Psoas muscle (tissue), 8 donors: ENCODE measurements around the gene CPN1. TPM values are rescaled to one million over a fixed set of nuclear protein-coding genes. Genes with fewer than 3 reads are reported as not detected.

ENCODE experiments used
- ATAC-seq, 4 donors: fragments of 200-7000 bp; cut with Tn5 transposase; one replicate each; pipeline ENCODE4 v1.9.1; 2020; ENCODE audit warnings: moderate library complexity in 3 of 4, mild to moderate bottlenecking in 2 of 4
- DNase-seq, 2 donors: peaks; one replicate each; pipeline ENCODE4 v3.0.0-alpha.2; 2020
- H3K27ac ChIP-seq: fragments of 200-600 bp; one replicate; pipeline ENCODE4 v1.8.0; 2022
- H3K27me3 ChIP-seq, 3 donors: fragments of 200-600 bp in 1 of 3; one replicate each; pipeline versions ENCODE4 v1.6.1 to v1.8.0; 2013 to 2022; ENCODE audit warnings: low read length in 2 of 3, mild to moderate bottlenecking in 2 of 3, moderate library complexity in 1 of 3; ENCODE audit not compliant: insufficient read depth in 3 of 3
- H3K36me3 ChIP-seq, 2 donors: fragments of 200-600 bp in 1 of 2; one replicate each; pipeline versions ENCODE4 v1.6.1 to v1.8.0; 2013 to 2022; ENCODE audit warnings: low read depth in 1 of 2, mild to moderate bottlenecking in 1 of 2, moderate library complexity in 1 of 2; ENCODE audit not compliant: insufficient read depth in 1 of 2
- H3K4me1 ChIP-seq: fragments of 200-600 bp; one replicate; pipeline ENCODE4 v1.8.0; 2022
- H3K4me3 ChIP-seq: fragments of 200-600 bp; one replicate; pipeline ENCODE4 v1.8.0; 2022; ENCODE audit warnings: mild to moderate bottlenecking
- H3K9me3 ChIP-seq: fragments of 200-600 bp; one replicate; pipeline ENCODE4 v1.8.0; 2022
- WGBS, 3 donors: extraction: QIAGEN DNeasy Blood & Tissue Kit; methylation state at CpG; one replicate each; pipeline versions ENCODE4 v1.1.6 to v1.1.7; 2013; 5-methylcytosine and 5-hydroxymethylcytosine counted together
- intact Hi-C, 2 donors: fragments of 100-400 bp; cut with DNase I; formaldehyde crosslinking; loops; one replicate each; pipeline versions ENCODE4 v1.11.0 to v1.14.2; 2022
- polyA plus RNA-seq, 3 donors: library from polyadenylated mRNA; stranded (reverse); fragments of 200-250 nt; gene quantifications; one replicate each; pipeline ENCODE4 v1.2.3, GENCODE V29; 2013
- total RNA-seq, 4 donors: library from RNA; stranded (reverse); fragmentation: NEBNext Ultra II Directional in 2 of 4; extraction: Animal tissue kit (Norgen Biotek cat#: 25700) in 2 of 4; gene quantifications; one replicate each; pipeline versions ENCODE4 v1.2.1 to v1.2.4, GENCODE V29; 2021 to 2023
- TF ChIP-seq, protein P1 (sequence below): fragments of 200-600 bp; IDR thresholded peaks from one replicate; pipeline ENCODE4 v1.8.0; 2022; ENCODE audit warnings: antibody characterized with exemption
- donor health status: healthy with polysubstance abuse.
- donor health status: DM: no; HTN: no; CAD: no; lungs with moderate emphysema.
- donor health status: Bipolar disorder and iron deficiency.
- donor health status: healthy.
- donor health status: DM: yes; HTN: yes; CAD: no.
- donor health status: DM: no; HTN: no; CAD: no.
- donor health status: DM: no; HTN: no; CAD: no.
- donor health status: DM: yes; HTN: yes; CAD: no.

Gene CPN1
- total and polyA plus RNA-seq, 7 donors: not detected

DNA sequence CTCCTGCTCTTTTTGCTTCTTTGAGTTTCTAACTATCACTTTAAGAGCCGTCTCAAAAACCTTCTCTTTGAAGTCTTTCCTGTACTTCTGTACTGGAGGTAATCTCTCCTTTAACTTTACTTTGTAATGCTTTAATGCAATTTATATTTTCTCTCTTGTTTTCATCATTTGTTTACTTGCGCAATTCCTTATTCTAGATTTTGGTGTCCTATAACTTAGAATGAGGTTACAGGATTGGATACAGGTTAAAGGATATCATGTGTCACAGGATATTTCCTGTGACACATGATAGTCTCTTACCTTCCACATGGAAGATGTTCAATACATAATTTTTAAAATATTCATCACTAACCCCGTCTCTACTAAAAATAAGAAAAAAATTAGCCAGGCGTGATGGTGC, 42.4 kb upstream of the CPN1 start:
- TF ChIP-seq, protein P1, sequence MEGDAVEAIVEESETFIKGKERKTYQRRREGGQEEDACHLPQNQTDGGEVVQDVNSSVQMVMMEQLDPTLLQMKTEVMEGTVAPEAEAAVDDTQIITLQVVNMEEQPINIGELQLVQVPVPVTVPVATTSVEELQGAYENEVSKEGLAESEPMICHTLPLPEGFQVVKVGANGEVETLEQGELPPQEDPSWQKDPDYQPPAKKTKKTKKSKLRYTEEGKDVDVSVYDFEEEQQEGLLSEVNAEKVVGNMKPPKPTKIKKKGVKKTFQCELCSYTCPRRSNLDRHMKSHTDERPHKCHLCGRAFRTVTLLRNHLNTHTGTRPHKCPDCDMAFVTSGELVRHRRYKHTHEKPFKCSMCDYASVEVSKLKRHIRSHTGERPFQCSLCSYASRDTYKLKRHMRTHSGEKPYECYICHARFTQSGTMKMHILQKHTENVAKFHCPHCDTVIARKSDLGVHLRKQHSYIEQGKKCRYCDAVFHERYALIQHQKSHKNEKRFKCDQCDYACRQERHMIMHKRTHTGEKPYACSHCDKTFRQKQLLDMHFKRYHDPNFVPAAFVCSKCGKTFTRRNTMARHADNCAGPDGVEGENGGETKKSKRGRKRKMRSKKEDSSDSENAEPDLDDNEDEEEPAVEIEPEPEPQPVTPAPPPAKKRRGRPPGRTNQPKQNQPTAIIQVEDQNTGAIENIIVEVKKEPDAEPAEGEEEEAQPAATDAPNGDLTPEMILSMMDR: no peak
- no peaks in the 10 kb centered on the region for H3K36me3 ChIP-seq
- no peak for ATAC-seq
- no peak for DNase-seq
- H3K27ac ChIP-seq: no peak overlapping the region
- intact Hi-C loops: no loop called here
- no peaks in the 10 kb centered on the region for H3K9me3 ChIP-seq
- H3K4me3 ChIP-seq: no peak overlapping the region
- H3K4me1 ChIP-seq: no peaks in the 10 kb centered on the region
- H3K27me3 ChIP-seq: no peaks in the 10 kb centered on the region
- 79 to 83% (median 82%) methylated on average over 4 of the region's 4 CpGs for WGBS, 3 donors

- Histone ChIP-seq H3K27ac (no peak overlapping the region), H3K9me3 (no peaks in the 10 kb centered on the region), H3K4me3 (no peak overlapping the region), H3K27me3 (no peaks in the 10 kb centered on the region), H3K36me3 (no peaks in the 10 kb centered on the region), H3K4me1 (no peaks in the 10 kb centered on the region)
- TF ChIP-seq, protein P1: no peak
- intact Hi-C loops: no loop called here
- ATAC-seq (no peak), DNase-seq (no peak)
Observed at GRCh38 chr10:100122780-100123179, 41.1 kb upstream of the CPN1 start.

DNA sequence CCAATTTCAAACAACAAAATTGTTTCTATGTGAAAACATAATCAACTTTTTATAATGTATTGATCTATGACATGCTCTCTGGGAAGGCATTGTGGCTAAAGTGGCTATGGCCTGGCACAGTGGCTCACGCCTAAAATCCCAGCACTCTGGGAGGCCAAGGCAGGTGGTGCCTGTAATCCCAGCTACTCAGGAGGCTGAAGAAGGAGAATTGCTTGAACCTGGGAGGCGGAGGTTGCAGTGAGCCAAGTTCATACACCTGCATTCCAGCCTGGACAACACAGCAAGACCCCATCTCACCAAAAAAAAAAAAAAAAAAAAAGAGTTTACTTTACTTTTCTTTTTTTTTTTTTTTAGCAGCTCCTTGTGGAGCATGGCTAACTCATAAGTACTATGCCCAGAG, 38.9 kb upstream of the CPN1 start:
- Histone ChIP-seq H3K4me1 (no peaks in the 10 kb centered on the region), H3K9me3 (no peaks in the 10 kb centered on the region), H3K36me3 (no peaks in the 10 kb centered on the region), H3K27me3 (peaks cover 0 to 21% (median 0%) of the 10 kb centered on the region in 3 donors), H3K27ac (no peak overlapping the region), H3K4me3 (no peak overlapping the region)
- intact Hi-C loops: no loop called here
- TF ChIP-seq, protein P1: no peak
- 88 to 98% (median 90%) methylated on average over 2 of the region's 2 CpGs for WGBS, 3 donors
- ATAC-seq (no peak), DNase-seq (no peak)

DNA sequence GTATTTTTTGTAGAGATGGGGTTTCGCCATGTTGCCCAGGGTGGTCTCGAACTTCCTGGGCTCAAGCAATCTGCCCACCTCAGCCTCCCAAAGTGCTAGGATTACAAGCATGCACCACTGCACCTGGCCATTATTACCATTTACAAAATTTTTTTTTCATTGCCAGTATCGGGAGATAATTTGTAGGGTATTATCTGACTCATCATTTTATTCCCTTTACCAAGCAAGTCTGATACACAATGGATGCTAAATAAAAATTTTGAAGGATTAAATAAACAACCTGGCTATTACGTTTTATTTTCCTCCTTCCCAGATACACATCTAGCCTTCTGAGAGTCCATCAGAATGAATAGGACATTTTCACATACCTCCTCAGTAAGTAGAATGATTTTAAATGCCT, 38.1 kb upstream of the CPN1 start:
- H3K4me1 ChIP-seq: no peaks in the 10 kb centered on the region
- H3K27ac ChIP-seq: no peak overlapping the region
- TF ChIP-seq, protein P1: no peak
- ATAC-seq (no peak), DNase-seq (no peak)
- H3K27me3 ChIP-seq: peaks cover 0 to 22% (median 0%) of the 10 kb centered on the region in 3 donors
- no peak overlapping the region for H3K4me3 ChIP-seq
- intact Hi-C loops: no loop called here
- 87 to 91% (median 90%) methylated on average over 4 of the region's 4 CpGs for WGBS, 3 donors
- no peaks in the 10 kb centered on the region for H3K36me3 ChIP-seq
- no peaks in the 10 kb centered on the region for H3K9me3 ChIP-seq

- peaks cover 0 to 28% (median 0%) of the 10 kb centered on the region in 3 donors for H3K27me3 ChIP-seq
- intact Hi-C loops: no loop called here
- peak overlapping the region; percentile 29 for H3K4me3 ChIP-seq
- ATAC-seq: no peak
- H3K4me1 ChIP-seq: no peaks in the 10 kb centered on the region
- no peaks in the 10 kb centered on the region for H3K36me3 ChIP-seq
- H3K27ac ChIP-seq: no peak overlapping the region
- TF ChIP-seq, protein P1: no peak
- DNase-seq: no peak
- H3K9me3 ChIP-seq: no peaks in the 10 kb centered on the region
- WGBS, 3 donors: 20 to 24% (median 22%) methylated on average over 49 to 51 of the region's 51 CpGs
Observed at GRCh38 chr10:100114976-100115770, 33.5 kb upstream of the CPN1 start.
